Osteoblast (primary cell): Measurements from ENCODE around the gene MCC. TPM values are rescaled to one million over a fixed set of nuclear protein-coding genes. Genes with fewer than 3 reads are reported as not detected.
A peak's percentile ranks its signal among the peaks of the same experiment; 100 is the strongest.

Source experiments
- DNase-seq: peaks from one replicate; pipeline ENCODE4 v3.0.0; 2011; ENCODE audit warnings: low spot score, mixed read lengths; ENCODE audit not compliant: insufficient read length; ENCODE audit errors: missing footprints
- H2AFZ ChIP-seq: 2 replicates; pipeline ENCODE4 v1.6.0; 2011; ENCODE audit warnings: mild to moderate bottlenecking, low read length
- H3K27ac ChIP-seq: 2 replicates; pipeline ENCODE4 v1.5.1; 2011; ENCODE audit warnings: mild to moderate bottlenecking, low read depth, low read length, moderate library complexity
- H3K27me3 ChIP-seq: 2 replicates; pipeline ENCODE4 v1.6.0; 2012; ENCODE audit warnings: mild to moderate bottlenecking, control low read depth, inconsistent platforms, low read length, moderate library complexity; ENCODE audit not compliant: insufficient read depth
- H3K36me3 ChIP-seq: 2 replicates; pipeline ENCODE4 v1.5.1; 2011; ENCODE audit warnings: mild to moderate bottlenecking, low read length, control low read depth, moderate library complexity; ENCODE audit not compliant: insufficient read depth
- H3K4me1 ChIP-seq: 2 replicates; pipeline ENCODE4 v1.5.1; 2011; ENCODE audit warnings: mild to moderate bottlenecking, low read length, control low read depth, moderate library complexity; ENCODE audit not compliant: insufficient read depth
- H3K4me2 ChIP-seq: 2 replicates; pipeline ENCODE4 v1.6.0; 2011; ENCODE audit warnings: mild to moderate bottlenecking, low read length; ENCODE audit not compliant: insufficient read depth
- H3K4me3 ChIP-seq: fragments of 200-600 bp; sonication (generic); 3 replicates; pipeline ENCODE4 v1.5.1; 2012; ENCODE audit warnings: mild to moderate bottlenecking, low read length, inconsistent platforms; ENCODE audit not compliant: insufficient read depth
- H3K79me2 ChIP-seq: 2 replicates; pipeline ENCODE4 v1.6.0; 2012; ENCODE audit warnings: mild to moderate bottlenecking, low read length, control low read depth, inconsistent platforms; ENCODE audit not compliant: insufficient read depth
- H3K9me3 ChIP-seq: 2 replicates; pipeline ENCODE4 v1.5.1; 2011; ENCODE audit warnings: low read depth, low read length, control low read depth
- H4K20me1 ChIP-seq: 2 replicates; pipeline ENCODE4 v1.6.0; 2012; ENCODE audit warnings: mild to moderate bottlenecking, low read length, control low read depth; ENCODE audit not compliant: insufficient read depth
- total RNA-seq: library from RNA; depleted of rRNA; stranded (reverse); fragments of >200 nt; gene quantifications from 2 replicates; pipeline ENCODE4 v1.2.3, GENCODE V29; 2012
- TF ChIP-seq, protein P1 (sequence below): IDR thresholded peaks from 2 replicates; pipeline ENCODE4 v1.5.1; 2011; ENCODE audit warnings: mild to moderate bottlenecking, low read depth, low read length, moderate library complexity; ENCODE audit errors: extremely low read depth

MCC gene
- total RNA-seq, 1 donor = 45.6 TPM

DNA sequence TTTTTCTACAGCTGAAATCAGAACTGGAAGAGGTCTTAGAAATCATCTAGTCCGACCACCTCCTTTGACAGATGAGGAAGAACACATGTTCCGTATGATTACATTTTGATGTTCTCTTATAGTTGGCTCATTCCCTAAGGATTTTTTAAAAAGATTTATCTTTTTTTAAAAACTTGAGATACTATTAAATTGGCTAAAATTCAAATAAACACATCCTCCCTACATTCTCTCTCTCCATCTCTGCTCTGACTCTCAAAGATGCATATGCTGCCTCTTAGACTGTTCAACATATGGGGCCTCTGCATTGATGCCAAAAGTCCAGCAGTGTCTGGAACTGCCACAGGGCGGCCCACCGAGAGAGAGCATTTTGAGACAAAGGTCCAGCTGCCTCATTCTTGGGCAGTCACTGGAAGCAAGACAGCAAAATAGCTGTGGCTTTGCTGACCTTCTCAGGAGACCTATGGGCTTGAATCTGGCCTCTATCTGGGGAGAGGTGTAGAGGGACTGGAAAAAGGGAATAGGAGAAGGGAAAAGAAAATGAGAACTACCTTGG, 40.7 kb downstream of the MCC start:
- no peak for DNase-seq
- H3K36me3 ChIP-seq = no peaks in the 10 kb centered on the region
- H4K20me1 ChIP-seq = no peaks in the 10 kb centered on the region

DNA sequence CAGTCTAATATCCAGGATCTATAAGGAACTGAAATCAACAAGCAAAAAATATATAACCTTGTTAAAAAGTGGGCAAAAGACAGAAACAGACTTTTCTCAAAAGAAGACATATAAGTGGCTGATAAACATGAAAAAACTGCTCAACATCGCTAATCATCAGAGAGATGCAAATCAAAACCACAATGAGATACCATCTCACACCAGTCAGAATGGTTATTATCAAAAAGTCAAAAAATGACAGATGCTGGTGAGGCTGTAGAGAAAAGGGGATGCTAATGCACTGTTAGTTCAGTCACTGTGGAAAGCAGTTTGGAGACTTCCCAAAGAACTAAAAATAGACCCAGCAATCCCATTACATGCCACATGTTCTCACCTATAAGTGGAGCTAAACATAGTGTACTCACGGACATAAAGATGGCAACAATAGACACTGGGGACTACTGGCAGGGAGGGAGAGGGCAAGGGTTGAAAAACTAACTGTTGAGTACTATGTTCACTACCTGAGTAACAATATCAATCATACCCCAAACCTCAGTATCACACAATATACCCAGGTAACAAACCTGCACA, 41.8 kb downstream of the MCC start:
- H3K9me3 ChIP-seq = no peaks in the 10 kb centered on the region
- no peak overlapping the region for H3K27ac ChIP-seq
- H4K20me1 ChIP-seq = no peaks in the 10 kb centered on the region
- H3K4me2 ChIP-seq = no peak overlapping the region
- no peaks in the 10 kb centered on the region for H3K27me3 ChIP-seq
- H3K4me3 ChIP-seq = no peak overlapping the region
- no peak for DNase-seq
- H3K79me2 ChIP-seq = no peaks in the 10 kb centered on the region
- no peak overlapping the region for H2AFZ ChIP-seq
- H3K4me1 ChIP-seq = no peaks in the 10 kb centered on the region
- TF ChIP-seq, protein P1, sequence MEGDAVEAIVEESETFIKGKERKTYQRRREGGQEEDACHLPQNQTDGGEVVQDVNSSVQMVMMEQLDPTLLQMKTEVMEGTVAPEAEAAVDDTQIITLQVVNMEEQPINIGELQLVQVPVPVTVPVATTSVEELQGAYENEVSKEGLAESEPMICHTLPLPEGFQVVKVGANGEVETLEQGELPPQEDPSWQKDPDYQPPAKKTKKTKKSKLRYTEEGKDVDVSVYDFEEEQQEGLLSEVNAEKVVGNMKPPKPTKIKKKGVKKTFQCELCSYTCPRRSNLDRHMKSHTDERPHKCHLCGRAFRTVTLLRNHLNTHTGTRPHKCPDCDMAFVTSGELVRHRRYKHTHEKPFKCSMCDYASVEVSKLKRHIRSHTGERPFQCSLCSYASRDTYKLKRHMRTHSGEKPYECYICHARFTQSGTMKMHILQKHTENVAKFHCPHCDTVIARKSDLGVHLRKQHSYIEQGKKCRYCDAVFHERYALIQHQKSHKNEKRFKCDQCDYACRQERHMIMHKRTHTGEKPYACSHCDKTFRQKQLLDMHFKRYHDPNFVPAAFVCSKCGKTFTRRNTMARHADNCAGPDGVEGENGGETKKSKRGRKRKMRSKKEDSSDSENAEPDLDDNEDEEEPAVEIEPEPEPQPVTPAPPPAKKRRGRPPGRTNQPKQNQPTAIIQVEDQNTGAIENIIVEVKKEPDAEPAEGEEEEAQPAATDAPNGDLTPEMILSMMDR = no peak
- H3K36me3 ChIP-seq = no peaks in the 10 kb centered on the region

More for the DNA sequence above, 40.7 kb downstream of the MCC start:
- Histone ChIP-seq H3K4me2 (no peak overlapping the region), H3K4me1 (no peaks in the 10 kb centered on the region), H2AFZ (no peak overlapping the region), H3K9me3 (no peaks in the 10 kb centered on the region), H3K27me3 (no peaks in the 10 kb centered on the region), H3K4me3 (no peak overlapping the region), H3K27ac (no peak overlapping the region), H3K79me2 (no peaks in the 10 kb centered on the region)
- TF ChIP-seq, protein P1 = peak; percentile 34

DNA sequence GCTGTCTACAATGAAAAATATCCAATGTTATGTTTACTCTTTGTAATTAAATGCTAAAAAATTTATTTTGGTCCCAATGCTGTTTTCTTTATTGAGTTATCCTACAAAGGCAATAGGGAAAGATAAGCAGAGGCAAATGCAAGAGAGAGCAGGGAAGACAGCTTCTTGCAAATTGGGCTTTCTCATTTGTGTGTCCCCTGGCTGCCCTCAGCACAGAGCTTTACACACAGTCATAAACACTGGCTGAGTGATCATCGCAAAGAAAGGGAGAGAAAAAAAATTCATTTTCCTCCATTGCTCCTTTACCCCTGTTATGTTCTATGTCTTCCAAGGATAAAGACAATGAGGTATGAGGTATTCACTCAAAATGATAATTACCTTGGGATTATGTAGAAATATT, 51.1 kb downstream of the MCC start:
- Histone ChIP-seq H3K27me3 (no peaks in the 10 kb centered on the region), H3K27ac (no peak overlapping the region), H3K4me1 (no peaks in the 10 kb centered on the region), H3K4me3 (no peak overlapping the region), H3K9me3 (no peaks in the 10 kb centered on the region), H3K4me2 (no peak overlapping the region), H3K36me3 (no peaks in the 10 kb centered on the region), H4K20me1 (no peaks in the 10 kb centered on the region), H2AFZ (no peak overlapping the region), H3K79me2 (no peaks in the 10 kb centered on the region)
- no peak for DNase-seq
- TF ChIP-seq, protein P1 = no peak

DNA sequence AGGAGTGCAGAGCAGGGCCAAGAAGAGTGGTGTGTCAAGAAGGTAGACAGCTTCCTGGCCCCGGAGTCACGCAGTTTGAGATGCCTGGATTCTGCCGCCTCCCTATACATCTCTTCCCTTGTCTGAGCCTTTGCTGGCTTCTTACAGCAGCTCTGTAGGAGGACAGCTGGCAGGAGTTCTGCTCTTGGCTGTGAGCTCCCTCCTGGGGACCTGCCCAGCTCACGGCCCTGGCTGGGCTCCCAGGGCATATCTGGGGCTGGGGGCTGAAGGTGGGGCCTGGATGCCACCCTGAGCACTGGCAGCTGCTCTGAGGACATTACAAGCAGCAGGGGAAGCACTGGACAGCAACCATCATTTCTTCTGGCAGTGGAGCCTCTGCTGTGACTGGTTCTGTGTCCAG, 52.7 kb downstream of the MCC start:
- no peaks in the 10 kb centered on the region for H3K36me3 ChIP-seq
- no peak overlapping the region for H3K4me3 ChIP-seq
- no peaks in the 10 kb centered on the region for H3K79me2 ChIP-seq
- TF ChIP-seq, protein P1 = no peak
- no peaks in the 10 kb centered on the region for H4K20me1 ChIP-seq
- no peak overlapping the region for H2AFZ ChIP-seq
- no peak overlapping the region for H3K4me2 ChIP-seq
- no peaks in the 10 kb centered on the region for H3K9me3 ChIP-seq
- no peaks in the 10 kb centered on the region for H3K27me3 ChIP-seq
- H3K27ac ChIP-seq = no peak overlapping the region
- DNase-seq = no peak
- no peaks in the 10 kb centered on the region for H3K4me1 ChIP-seq
